HG02610 (cell line): ENCODE results near the gene ANXA7.
"Not testable (repeated sequence)": the region's sequence is repeated elsewhere in the genome, so short reads cannot be mapped to it uniquely, and the experiment has no call there.

Experiments used
- ATAC-seq: cut with Tn5 transposase; IDR thresholded peaks from one replicate; pipeline ENCODE4 v1.9.1; 2021; ENCODE audit warnings: mild to moderate bottlenecking, moderate library complexity; ENCODE audit not compliant: unreplicated experiment

The ANXA7 gene

GRCh38 chr10:73340121-73340520 is 73.7 kb downstream of the ANXA7 start:
- ATAC-seq = no peak

DNA sequence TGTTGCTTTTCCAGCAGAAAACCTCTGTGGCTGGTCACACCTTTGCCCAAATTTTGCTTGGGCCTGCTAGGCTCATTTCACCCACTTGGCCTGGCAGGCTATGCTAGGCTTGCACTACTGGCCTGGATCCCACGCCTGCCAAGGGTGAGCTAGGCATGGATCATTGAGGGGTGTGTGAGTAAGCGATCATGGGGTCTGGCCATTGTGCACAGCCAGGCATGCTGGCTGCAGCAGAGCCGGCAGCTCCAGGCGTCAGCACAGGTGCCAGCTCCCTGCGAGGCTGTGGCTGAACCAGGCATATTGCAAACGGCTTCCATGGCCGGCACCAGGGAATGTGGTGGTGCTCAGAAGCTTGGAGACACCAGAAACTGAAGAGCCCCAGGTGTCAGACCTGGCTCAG is 74.4 kb downstream of the ANXA7 start:
- no peak for ATAC-seq

DNA sequence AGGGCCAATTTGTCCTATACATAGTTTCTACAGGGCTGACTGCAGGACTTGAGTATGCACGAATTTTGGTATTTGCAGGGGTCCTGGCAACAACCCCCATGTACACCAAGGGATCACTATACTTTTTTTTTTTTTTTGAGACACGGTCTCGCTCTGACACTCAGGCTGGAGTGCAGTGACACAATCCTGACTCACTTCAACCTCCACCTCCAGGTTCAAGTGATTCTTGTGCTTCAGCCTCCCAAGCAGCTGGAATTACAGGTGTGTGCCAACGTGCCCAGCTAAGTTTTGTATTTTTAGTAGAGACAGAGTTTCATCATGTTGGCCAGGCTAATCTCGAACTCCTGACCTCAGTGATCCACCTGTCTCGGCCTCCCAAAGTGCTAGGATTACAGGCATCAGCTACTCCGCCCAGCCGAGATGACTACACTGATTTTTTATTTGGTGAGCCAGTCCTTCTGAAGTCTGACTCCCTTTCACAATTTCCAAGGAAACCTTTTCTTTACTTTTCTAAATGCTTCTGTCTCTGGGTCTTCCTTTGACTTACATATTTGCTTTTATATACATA is 75.0 kb downstream of the ANXA7 start:
- ATAC-seq = no peak

GRCh38 chr10:73333202-73333601 is 80.7 kb downstream of the ANXA7 start:
- ATAC-seq = no peak

DNA sequence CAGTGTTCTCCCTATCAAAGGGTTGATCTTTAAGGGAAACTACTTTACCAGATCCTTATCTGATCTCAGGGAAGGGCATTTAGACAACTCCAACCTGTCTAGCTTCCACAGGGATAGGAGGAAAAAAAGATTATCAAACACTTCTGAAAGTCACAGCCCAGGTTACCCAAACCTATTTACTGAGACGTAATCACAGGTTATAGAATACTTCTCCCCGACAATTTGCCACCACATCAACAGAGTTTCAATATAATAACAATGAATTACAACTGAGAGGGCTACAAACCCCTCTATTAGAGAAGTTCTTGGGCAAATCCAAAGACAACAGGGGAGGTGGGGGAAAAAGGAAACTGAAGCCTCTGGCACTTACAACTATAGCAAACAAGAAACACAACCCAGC is 81.5 kb downstream of the ANXA7 start:
- ATAC-seq = no peak

DNA sequence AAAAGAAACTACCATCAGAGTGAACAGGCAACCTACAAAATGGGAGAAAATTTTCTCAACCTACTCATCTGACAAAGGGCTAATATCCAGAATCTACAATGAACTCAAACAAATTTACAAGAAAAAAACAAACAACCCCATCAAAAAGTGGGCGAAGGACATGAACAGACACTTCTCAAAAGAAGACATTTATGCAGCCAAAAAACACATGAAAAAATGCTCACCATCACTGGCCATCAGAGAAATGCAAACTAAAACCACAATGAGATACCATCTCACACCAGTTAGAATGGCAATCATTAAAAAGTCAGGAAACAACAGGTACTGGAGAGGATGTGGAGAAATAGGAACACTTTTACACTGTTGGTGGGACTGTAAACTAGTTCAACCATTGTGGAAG is 85.3 kb downstream of the ANXA7 start:
- not testable (repeated sequence) for ATAC-seq

DNA sequence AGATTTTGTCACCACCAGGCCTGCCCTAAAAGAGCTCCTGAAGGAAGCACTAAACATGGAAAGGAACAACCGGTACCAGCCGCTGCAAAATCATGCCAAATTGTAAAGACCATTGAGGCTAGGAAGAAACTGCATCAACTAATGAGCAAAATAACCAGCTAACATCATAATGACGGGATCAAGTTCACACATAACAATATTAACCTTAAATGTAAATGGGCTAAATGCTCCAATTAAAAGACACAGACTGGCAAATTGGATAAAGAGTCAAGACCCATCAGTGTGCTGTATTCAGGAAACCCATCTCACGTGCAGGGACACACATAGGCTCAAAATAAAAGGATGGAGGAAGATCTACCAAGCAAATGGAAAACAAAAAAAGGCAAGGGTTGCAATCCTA is 88.6 kb downstream of the ANXA7 start:
- ATAC-seq = not testable (repeated sequence)
